SJCRH30 (cell line): ENCODE measurements around the gene CHST10. TPM values are rescaled to one million over a fixed set of nuclear protein-coding genes. Genes with fewer than 3 reads are reported as not detected.

Experiments used
- DNase-seq, 2 experiments: peaks; one replicate each; pipeline ENCODE4 v3.0.0-alpha.2; 2015 to 2020
- H3K27ac ChIP-seq: fragments of 250-450 bp; sonication (Bioruptor Pico); 2 replicates; pipeline ENCODE4 v1.5.1; 2020; ENCODE audit warnings: mild to moderate bottlenecking, moderate library complexity
- H3K27me3 ChIP-seq: fragments of 250-450 bp; sonication (Bioruptor Pico); 2 replicates; pipeline ENCODE4 v1.5.1; 2020; ENCODE audit warnings: mild to moderate bottlenecking, moderate library complexity
- H3K36me3 ChIP-seq: fragments of 250-450 bp; sonication (Bioruptor Pico); 2 replicates; pipeline ENCODE4 v1.5.1; 2020; ENCODE audit warnings: mild to moderate bottlenecking, moderate library complexity
- H3K4me1 ChIP-seq: fragments of 250-450 bp; sonication (Bioruptor Pico); 2 replicates; pipeline ENCODE4 v1.5.1; 2020; ENCODE audit warnings: mild to moderate bottlenecking, moderate library complexity
- H3K4me3 ChIP-seq: fragments of 250-450 bp; sonication (Bioruptor Pico); 2 replicates; pipeline ENCODE4 v1.5.1; 2020; ENCODE audit warnings: mild to moderate bottlenecking, moderate library complexity
- H3K9me3 ChIP-seq: fragments of 250-450 bp; sonication (Bioruptor Pico); replicated peaks from 2 replicates; pipeline ENCODE4 v1.5.1; 2020; ENCODE audit warnings: mild to moderate bottlenecking, moderate library complexity
- total RNA-seq: library from RNA; depleted of rRNA; stranded (reverse); fragments of >200 nt; shearing (Covaris generic); gene quantifications from 2 replicates; pipeline ENCODE4 v1.2.3, GENCODE V29; 2014

Gene CHST10
- total RNA-seq, 1 experiment from 2014 or later, result 27.4 TPM

DNA sequence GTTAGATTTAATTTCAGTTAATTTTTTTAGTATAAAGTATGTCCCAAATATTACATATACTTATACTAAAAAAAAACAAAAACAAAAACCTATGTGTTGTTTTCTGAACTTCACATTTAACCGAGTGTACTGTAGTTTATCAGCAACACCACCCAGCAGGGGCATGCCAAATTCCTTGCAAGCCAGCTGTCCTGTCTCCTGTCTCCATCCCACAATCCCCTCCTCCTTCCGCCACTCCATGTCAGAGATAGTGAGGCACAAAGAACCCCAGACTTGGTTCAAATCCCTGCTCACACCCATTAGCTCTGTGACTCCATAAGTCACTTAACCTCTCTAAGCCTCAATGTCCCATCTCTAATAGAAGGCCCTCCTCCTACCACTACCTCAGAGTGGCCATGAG, 9.4 kb downstream of the CHST10 start:
- Histone ChIP-seq H3K4me1 (no peaks in the 10 kb centered on the region), H3K27ac (no peak overlapping the region), H3K9me3 (no peaks in the 10 kb centered on the region), H3K36me3 (no peaks in the 10 kb centered on the region; the same call in 1 of the 2 replicates), H3K4me3 (no peak overlapping the region), H3K27me3 (no peaks in the 10 kb centered on the region)
- DNase-seq, result no peak

DNA sequence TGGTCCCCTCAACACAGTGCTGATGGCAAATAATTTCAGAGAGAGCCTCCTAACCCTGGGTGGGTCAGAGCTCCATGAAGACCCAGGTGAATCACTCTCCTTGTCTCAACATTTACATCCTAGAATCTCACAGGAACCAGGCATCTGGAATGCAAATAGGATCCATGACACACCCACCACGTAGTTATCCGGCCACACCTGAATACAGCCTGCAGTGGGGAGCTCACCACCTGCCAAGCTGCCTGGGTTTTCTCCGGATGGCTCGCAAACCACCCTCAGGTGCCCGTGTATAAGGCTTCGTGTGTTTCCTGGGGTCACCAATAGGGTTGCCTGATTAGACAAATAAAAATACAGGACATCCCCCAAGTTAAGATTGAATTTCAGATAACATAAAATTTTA, 9.9 kb downstream of the CHST10 start:
- H3K27me3 ChIP-seq, result no peaks in the 10 kb centered on the region
- peaks cover 5% of the 10 kb centered on the region; the same call in 1 of the 2 replicates for H3K36me3 ChIP-seq
- no peak overlapping the region for H3K4me3 ChIP-seq
- no peak for DNase-seq
- no peaks in the 10 kb centered on the region for H3K9me3 ChIP-seq
- H3K4me1 ChIP-seq, result no peaks in the 10 kb centered on the region
- no peak overlapping the region for H3K27ac ChIP-seq

DNA sequence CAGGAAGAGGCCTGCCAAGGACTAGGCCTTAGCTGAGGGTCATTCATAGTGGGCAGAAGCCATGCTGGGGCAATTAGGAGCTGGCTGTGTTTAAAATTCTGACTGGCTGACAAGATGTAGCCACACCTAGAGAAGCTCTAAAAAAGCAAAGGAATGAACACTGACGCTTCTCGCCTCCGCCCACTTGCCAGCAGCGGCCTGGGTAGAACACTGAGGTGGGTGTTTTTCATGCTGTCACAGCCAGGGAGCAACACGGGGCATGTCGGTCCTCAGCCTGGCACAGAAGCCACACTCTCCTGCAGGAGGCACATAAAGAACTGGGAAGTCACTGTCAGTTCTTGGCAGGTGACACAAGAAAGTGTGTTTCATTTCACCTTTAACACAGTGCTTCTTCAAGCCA, 10.4 kb downstream of the CHST10 start:
- Histone ChIP-seq H3K4me1 (no peaks in the 10 kb centered on the region), H3K9me3 (no peaks in the 10 kb centered on the region), H3K36me3 (peaks cover 10% of the 10 kb centered on the region; the same call in 1 of the 2 replicates), H3K4me3 (no peak overlapping the region), H3K27me3 (no peaks in the 10 kb centered on the region), H3K27ac (no peak overlapping the region)
- no peak for DNase-seq

DNA sequence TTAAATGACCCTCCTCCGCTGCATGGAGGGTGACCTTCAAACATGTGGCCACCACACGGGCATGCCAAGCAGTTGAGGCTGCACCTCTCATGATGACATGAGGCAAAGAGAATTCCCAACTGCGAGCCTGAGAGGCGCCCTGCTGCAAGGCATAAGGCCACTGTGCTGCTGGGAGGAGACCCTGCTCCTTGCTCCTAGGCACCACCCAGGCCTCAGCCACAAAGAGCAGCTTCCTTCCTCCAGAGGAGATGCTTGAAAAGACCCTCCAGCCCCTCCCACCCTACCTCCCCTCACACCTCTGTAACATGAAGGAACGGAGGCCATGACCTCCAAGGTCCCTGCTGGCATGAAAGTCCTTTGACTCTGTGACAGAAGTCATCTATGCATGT, 11.4 kb downstream of the CHST10 start:
- Histone ChIP-seq H3K27me3 (no peaks in the 10 kb centered on the region), H3K9me3 (no peaks in the 10 kb centered on the region), H3K36me3 (peaks cover 10% of the 10 kb centered on the region; the same call in 1 of the 2 replicates), H3K27ac (no peak overlapping the region), H3K4me3 (no peak overlapping the region), H3K4me1 (no peaks in the 10 kb centered on the region)
- DNase-seq, result no peak

DNA sequence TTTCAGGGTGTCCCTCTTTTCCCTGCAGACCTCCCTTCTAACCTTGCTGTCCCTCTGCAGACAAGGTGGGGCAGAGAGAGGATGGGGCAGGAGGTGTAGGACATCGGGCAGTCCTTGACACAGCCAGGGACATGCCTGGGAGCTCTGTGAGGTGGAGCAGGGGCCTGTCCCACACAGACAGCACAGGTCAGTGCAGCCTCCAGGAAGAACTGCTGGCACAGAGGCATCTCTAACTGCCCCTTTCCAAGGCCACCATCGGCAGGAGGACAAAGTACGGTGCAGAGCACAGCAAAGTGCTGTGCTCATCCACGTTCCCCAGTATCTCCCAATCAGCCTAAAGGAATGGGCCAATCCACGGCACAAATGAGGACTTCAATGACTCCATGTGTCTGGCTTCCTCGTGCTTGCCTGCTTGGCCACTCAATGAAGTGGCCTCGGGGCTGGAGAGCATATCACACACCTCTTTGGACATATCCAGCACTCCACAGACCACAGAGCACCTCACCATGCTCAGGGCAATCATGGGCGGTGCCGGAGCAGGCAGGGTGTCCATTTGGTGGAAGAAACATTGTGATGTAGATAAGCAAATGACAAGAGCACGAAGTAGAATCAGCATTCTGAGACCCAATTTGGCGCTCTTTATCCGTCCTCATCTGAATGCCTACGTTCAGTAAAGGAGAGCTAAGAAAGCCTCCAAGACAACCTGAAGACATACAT, 11.9 kb downstream of the CHST10 start:
- DNase-seq, result no peak
- Histone ChIP-seq H3K27ac (no peak overlapping the region), H3K4me1 (no peaks in the 10 kb centered on the region), H3K36me3 (peaks cover 10% of the 10 kb centered on the region; the same call in 1 of the 2 replicates), H3K9me3 (no peaks in the 10 kb centered on the region), H3K27me3 (no peaks in the 10 kb centered on the region), H3K4me3 (no peak overlapping the region)

DNA sequence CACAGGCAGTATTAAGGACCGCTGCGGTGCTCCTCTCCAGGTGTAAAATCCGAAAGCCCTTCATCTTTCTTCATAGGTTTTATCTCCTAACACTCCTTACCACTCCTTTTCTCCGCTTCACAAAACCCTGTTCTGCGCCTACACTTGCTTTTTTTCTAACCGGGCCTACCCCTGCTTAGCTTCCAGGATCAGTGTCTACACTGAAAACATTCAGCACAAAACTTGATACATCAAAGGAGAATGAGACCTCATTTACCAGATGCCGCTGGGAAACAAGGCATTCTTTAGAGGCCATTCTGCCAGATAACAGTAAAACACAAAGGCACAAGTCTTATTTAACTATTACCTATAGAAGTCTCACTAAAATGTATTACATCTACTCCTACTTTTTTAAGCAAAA, 13.1 kb downstream of the CHST10 start:
- Histone ChIP-seq H3K27ac (no peak overlapping the region), H3K9me3 (no peaks in the 10 kb centered on the region), H3K36me3 (peaks cover 10% of the 10 kb centered on the region; the same call in 1 of the 2 replicates), H3K4me3 (no peak overlapping the region), H3K27me3 (no peaks in the 10 kb centered on the region), H3K4me1 (no peaks in the 10 kb centered on the region)
- DNase-seq, result no peak

DNA sequence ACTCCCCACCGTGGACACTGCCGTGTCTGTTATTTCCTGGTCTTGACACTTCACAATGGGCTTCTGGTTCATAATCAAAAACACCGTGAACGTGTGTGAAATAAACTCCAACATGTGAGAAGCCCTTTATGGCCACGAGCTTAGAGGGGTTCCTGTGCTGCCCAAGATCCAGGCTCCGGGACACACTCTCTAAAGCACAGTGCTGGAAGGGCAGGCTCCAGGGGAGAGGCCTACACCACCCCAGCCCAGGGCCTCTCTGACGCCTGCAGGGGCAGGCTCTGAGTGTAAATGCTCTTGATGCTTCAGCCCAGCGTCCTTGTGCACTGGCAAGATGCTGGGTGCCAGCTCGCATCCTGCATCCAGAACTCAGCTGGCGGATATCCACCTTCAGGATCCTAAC, 13.7 kb downstream of the CHST10 start:
- no peaks in the 10 kb centered on the region for H3K4me1 ChIP-seq
- H3K36me3 ChIP-seq, result peaks cover 10% of the 10 kb centered on the region; the same call in 1 of the 2 replicates
- no peak for DNase-seq
- no peaks in the 10 kb centered on the region for H3K9me3 ChIP-seq
- no peak overlapping the region for H3K27ac ChIP-seq
- no peak overlapping the region for H3K4me3 ChIP-seq
- H3K27me3 ChIP-seq, result no peaks in the 10 kb centered on the region

DNA sequence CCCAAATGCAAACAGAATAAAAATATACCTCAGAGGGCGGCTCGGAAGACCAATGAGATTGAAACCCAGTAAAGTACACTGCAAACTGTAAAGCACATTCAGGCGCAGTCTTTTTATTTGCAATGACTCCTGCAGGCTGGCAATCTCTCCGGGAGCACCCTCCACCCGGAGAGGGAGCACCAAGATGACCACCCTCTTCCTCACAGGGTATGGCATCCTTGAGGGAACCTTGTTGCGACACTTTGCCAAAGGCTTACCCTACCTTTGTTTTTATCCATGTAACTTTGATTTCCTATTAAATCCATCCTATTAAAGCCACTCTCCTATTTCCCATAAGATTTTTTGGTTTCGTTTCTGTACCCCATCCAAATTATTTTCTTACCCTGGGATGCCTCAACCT, 16.2 kb downstream of the CHST10 start:
- Histone ChIP-seq H3K9me3 (no peaks in the 10 kb centered on the region), H3K27ac (no peak overlapping the region), H3K4me3 (no peak overlapping the region), H3K27me3 (no peaks in the 10 kb centered on the region), H3K4me1 (no peaks in the 10 kb centered on the region), H3K36me3 (peaks cover 10% of the 10 kb centered on the region; the same call in 1 of the 2 replicates)
- no peak for DNase-seq

DNA sequence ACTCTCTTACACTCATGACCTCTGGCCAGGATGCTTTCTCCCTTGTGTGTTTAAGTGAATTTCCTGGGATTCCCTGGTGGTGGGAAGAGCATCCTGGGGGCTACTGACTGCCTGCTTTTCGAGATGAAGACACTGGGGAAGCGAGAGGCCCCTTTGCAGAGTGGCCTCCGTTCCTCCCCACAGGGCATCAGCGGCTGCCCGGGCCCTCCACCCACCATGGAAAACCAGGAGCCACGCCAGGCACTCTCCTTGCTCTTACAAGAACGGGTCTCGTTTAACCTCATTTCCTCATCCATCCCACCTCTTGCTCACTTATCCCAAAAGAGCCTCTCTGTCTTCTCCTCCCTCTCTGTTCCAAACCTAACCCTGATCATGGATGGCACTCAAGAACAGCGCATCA, 17.8 kb downstream of the CHST10 start:
- Histone ChIP-seq H3K27ac (no peak overlapping the region), H3K36me3 (peaks cover 10% of the 10 kb centered on the region; the same call in 1 of the 2 replicates), H3K27me3 (no peaks in the 10 kb centered on the region), H3K4me1 (no peaks in the 10 kb centered on the region), H3K4me3 (no peak overlapping the region), H3K9me3 (no peaks in the 10 kb centered on the region)
- DNase-seq, result no peak

DNA sequence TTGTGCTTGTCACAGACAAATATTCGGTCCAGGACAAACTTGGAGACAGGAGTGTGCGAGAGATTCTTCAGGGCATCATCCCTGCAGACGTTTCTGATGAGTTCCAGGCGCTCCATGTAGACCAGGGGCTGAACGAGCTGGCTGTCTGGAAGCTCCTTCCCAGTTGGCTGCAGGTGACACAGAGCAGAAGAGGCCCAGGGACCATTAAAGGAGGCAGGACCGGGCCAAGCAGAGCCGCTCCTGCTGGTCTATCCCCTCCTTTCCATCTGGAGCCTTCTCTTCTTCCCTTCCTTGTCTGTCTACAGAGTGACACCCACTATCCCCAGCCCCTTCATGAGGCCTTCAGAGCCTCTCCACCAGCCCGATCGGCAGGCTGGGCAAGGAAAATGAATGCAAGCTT, 19.5 kb downstream of the CHST10 start:
- no peak overlapping the region for H3K27ac ChIP-seq
- peaks cover 9% of the 10 kb centered on the region; the same call in 1 of the 2 replicates for H3K36me3 ChIP-seq
- DNase-seq, result no peak
- H3K9me3 ChIP-seq, result no peaks in the 10 kb centered on the region
- H3K27me3 ChIP-seq, result no peaks in the 10 kb centered on the region
- no peak overlapping the region for H3K4me3 ChIP-seq
- no peaks in the 10 kb centered on the region for H3K4me1 ChIP-seq

DNA sequence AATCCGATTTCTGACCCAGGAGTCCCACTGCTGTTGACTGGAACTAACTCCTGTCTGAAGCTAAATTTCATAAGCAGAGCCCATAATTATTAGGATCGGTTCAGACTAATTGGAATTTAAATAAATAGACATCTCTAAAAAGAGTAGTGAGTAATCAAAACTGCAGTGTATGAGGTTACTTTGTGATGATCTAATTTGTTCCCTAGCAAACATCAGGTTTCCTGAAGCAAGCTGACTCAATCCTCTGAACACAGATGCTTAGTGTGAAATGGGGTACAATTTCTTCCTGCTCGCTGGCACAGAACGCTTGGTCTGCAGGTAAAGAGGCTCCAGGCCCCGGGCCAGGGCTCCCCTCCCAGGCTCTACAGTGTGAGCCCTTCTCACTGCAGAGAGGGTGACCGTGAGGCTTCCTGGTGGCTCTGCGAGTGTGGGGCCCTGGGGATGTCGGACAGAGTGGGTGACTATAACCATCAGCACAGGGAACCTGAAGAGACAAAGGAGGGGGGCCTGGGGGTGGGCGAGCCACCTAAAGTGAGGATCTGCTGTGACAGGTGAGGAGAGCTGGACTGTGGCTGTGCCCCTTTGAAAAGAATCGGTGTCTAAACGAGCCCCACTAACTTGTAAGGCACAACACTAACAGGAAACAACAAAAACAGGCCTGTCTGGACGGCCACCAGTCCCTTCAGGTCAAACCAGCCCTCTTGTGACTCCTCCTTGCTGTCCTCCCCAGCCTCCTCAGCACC, 20.2 kb downstream of the CHST10 start:
- Histone ChIP-seq H3K9me3 (no peaks in the 10 kb centered on the region), H3K27me3 (no peaks in the 10 kb centered on the region), H3K4me3 (no peak overlapping the region), H3K36me3 (peaks cover 2% of the 10 kb centered on the region; the same call in 1 of the 2 replicates), H3K27ac (no peak overlapping the region), H3K4me1 (no peaks in the 10 kb centered on the region)
- no peak for DNase-seq

DNA sequence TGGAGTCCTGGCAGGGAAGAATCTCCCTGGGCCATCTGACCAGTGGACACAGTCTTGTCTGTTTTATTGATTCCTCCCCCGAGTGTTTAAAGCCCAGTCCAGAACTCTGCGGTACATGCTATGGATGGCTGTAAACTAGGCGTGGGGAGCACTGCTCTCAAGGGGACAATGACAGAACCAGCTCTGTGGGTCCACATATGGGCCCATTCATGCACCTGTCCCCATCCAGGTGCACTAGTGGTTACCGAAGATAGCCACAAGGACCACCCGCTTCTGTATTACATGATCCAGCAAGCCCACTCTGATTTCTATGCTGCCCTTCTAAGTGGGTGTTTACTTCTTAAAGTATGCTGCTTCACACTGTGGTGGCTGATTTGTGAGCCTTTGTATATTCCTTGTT, 21.0 kb downstream of the CHST10 start:
- H3K9me3 ChIP-seq, result no peaks in the 10 kb centered on the region
- H3K27ac ChIP-seq, result no peak overlapping the region
- no peak overlapping the region for H3K4me3 ChIP-seq
- no peak for DNase-seq
- no peaks in the 10 kb centered on the region for H3K27me3 ChIP-seq
- H3K4me1 ChIP-seq, result no peaks in the 10 kb centered on the region
- H3K36me3 ChIP-seq, result no peaks in the 10 kb centered on the region

DNA sequence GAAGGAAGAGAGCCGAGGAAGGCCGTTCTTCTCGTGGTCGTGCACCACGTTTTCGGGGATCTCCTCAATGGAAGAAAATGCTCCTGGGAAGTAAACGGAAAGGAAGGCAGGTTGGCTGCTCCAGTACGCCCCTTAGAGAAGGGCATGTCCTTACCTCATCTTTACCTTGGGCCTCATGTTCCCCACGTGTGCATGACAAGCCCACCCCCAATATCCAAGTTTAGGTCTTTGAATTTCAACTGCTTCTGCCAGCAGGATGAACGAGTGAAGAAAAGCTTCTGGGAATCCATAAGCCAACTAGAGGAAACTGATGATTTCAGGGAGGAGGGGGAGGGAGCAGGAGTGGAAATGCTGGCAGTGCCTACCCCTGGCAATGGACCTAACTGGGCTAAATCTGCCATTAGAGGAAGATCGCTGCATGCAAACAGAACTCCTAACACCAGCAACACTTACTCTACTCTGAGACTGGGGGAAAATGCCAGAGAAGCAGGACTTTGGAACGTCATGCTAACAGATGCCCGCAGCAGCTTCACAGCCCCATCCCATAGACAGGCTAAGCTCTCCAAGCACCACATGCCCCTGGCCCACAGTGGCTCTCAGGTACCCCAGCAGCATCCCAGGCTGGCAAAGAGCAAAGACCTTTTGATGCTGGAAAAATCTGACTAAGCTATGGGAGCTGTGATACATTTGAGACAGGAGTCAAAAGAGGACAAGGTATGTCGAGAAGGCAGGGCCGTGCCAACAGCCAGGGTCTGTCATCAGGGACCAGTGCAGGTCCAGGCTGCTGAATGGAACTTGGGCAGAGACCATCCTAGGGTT, 21.7 kb downstream of the CHST10 start:
- no peak for DNase-seq
- Histone ChIP-seq H3K36me3 (no peaks in the 10 kb centered on the region), H3K27ac (no peak overlapping the region), H3K27me3 (no peaks in the 10 kb centered on the region), H3K4me3 (no peak overlapping the region), H3K4me1 (no peaks in the 10 kb centered on the region), H3K9me3 (no peaks in the 10 kb centered on the region)

DNA sequence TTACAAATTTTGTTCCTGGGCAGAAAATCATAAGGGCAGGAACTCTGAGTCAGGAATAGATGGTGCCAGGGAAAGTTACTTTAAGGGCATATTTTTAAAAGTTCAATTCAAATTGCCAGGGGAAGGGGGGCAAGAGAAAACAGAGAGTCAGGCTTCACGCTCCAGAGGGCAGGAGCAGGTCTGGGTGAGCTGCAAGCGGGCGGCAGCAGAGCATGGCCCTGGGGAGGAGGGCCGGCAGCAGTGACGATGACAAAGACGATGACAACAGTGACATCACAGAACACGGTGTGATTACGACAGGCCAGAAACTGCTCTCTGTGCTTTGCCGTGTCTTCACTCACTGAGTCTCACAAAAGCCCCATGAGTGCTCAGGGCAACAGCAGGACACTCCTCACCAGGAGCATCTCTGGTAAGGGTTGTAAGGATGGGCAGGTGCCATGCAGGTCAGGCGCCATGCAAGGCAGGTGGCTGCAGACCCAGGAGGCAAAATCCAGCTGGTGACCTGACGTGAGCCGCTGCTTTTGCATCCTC, 23.3 kb downstream of the CHST10 start:
- Histone ChIP-seq H3K4me1 (no peaks in the 10 kb centered on the region), H3K36me3 (no peaks in the 10 kb centered on the region), H3K9me3 (no peaks in the 10 kb centered on the region), H3K27me3 (no peaks in the 10 kb centered on the region), H3K27ac (no peak overlapping the region), H3K4me3 (no peak overlapping the region)
- no peak for DNase-seq

DNA sequence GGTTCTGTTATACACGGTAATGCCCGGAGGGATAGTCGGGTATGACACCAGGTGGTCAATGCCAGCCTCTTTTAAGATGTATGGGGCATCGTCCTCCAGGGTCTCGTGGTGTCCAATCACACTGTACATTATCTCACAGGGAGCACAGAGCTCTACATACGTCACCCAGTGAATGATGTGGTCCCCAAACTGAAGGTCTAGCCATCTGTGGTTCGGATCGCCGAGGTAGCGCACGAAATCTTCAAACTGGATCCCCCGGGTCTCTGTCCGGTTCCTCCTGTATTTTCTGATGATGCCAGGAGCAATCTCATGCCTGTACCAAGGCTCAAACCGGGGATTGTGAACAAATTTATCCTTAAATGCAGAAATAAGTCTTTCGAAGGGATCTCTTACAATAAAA, 24.1 kb downstream of the CHST10 start:
- H3K27me3 ChIP-seq, result no peaks in the 10 kb centered on the region
- no peaks in the 10 kb centered on the region for H3K36me3 ChIP-seq
- no peak overlapping the region for H3K27ac ChIP-seq
- no peak for DNase-seq
- no peaks in the 10 kb centered on the region for H3K9me3 ChIP-seq
- H3K4me3 ChIP-seq, result no peak overlapping the region
- H3K4me1 ChIP-seq, result no peaks in the 10 kb centered on the region
